Measurements from ENCODE around the gene CCR6. TPM values are rescaled to one million over a fixed set of nuclear protein-coding genes. Genes with fewer than 3 reads are reported as not detected.

The CCR6 gene
- total RNA-seq, 2 experiments from 2014 or later = 3.1 to 5.3 TPM

Other genes with a start within 250 kb of the CCR6 start
- gene RNASET2, start 166.5 kb upstream of the CCR6 start, total RNA-seq = 10 to 100 TPM; 21.9 to 25.9 TPM
- gene CEP43, start 123.7 kb upstream of the CCR6 start, total RNA-seq = 10 to 100 TPM; 27.1 to 29.7 TPM
- not detected for gene GPR31, start 34.9 kb downstream of the CCR6 start, total RNA-seq
- gene UNC93A, start 168.2 kb downstream of the CCR6 start, total RNA-seq = not detected
- gene TTLL2, start 202.0 kb downstream of the CCR6 start, total RNA-seq = not detected